Pancreas (tissue), 10 donors: ENCODE measurements around the gene EME2. TPM values are rescaled to one million over a fixed set of nuclear protein-coding genes. Genes with fewer than 3 reads are reported as not detected.
A peak's percentile ranks its signal among the peaks of the same experiment; 100 is the strongest.

Experiments used
- ATAC-seq, 4 donors: fragments of 200-7000 bp; cut with Tn5 transposase; one replicate each; pipeline versions ENCODE4 v1.8.0 to v1.9.1; 2020; ENCODE audit warnings: mild to moderate bottlenecking in 4 of 4, moderate library complexity in 4 of 4
- DNase-seq, 6 donors: peaks; one replicate each; pipeline ENCODE4 v3.0.0-alpha.2; 2020
- FAIRE-seq: peaks from 2 replicates; lab custom pipeline; 2012; peaks lifted over from hg19 to GRCh38; lab: Jason Lieb, UNC
- H3K27ac ChIP-seq, 4 donors: fragments of 200-600 bp; sonication (generic); 1 replicate in 3 of 4; 2 replicates in 1 of 4; pipeline versions ENCODE4 v1.5.0 to v1.8.0; 2020
- H3K27me3 ChIP-seq, 4 donors: fragments of 200-600 bp; one replicate each; pipeline ENCODE4 v1.8.0; 2021
- H3K36me3 ChIP-seq, 3 donors: fragments of 200-600 bp; sonication (generic) in 1 of 3; one replicate each; pipeline versions ENCODE4 v1.5.0 to v1.8.0; 2020 to 2021
- H3K4me1 ChIP-seq, 3 donors: fragments of 200-600 bp; one replicate each; pipeline ENCODE4 v1.8.0; 2021
- H3K4me3 ChIP-seq, 4 donors: fragments of 200-600 bp; sonication (generic) in 2 of 4; one replicate each; pipeline versions ENCODE4 v1.5.0 to v1.8.0; 2020 to 2021
- H3K9me3 ChIP-seq, 4 donors: fragments of 200-600 bp; one replicate each; pipeline ENCODE4 v1.8.0; 2021
- CTCF ChIP-seq, 4 donors: fragments of 200-600 bp; sonication (generic) in 3 of 4; IDR thresholded peaks; one replicate each; pipeline versions ENCODE4 v1.5.0 to v1.8.0; 2021; ENCODE audit warnings: antibody characterized with exemption in 4 of 4
- WGBS, 2 donors: extraction: QIAGEN DNeasy Blood & Tissue Kit; methylation state at CpG; one replicate each; pipeline ENCODE4 v1.1.7; 2013; 5-methylcytosine and 5-hydroxymethylcytosine counted together
- intact Hi-C, 3 donors: fragments of 100-400 bp; cut with DNase I; formaldehyde crosslinking; loops; one replicate each; pipeline versions ENCODE4 v1.11.1 to v1.14.2; 2022
- polyA plus RNA-seq, 2 donors: library from polyadenylated mRNA; stranded (reverse); fragments of 200-250 nt; gene quantifications; one replicate each; pipeline ENCODE4 v1.2.3, GENCODE V29; 2013
- total RNA-seq, 6 donors: library from RNA; stranded (reverse); fragmentation: NEBNext Ultra II Directional in 4 of 6; extraction: Animal tissue kit (Norgen Biotek cat#: 25700) in 4 of 6; gene quantifications; one replicate each; pipeline versions ENCODE4 v1.2.1 to v1.2.4, GENCODE V29; 2021 to 2023
- donor health status: healthy with polysubstance abuse.
- donor health status: DM: no; HTN: no; CAD: no; lungs with moderate emphysema.
- donor health status: DM: no; HTN: no; CAD: no.
- donor health status: control.
- donor health status: control.
- donor health status: Bipolar disorder and iron deficiency.
- donor health status: DM: yes; HTN: yes; CAD: no.
- donor health status: DM: no; HTN: no; CAD: no.
- donor health status: DM: no; HTN: no; CAD: no.
- donor health status: DM: yes; HTN: yes; CAD: no.

Gene EME2
- total and polyA plus RNA-seq, 8 donors, result 4.7 to 37.9 (median 8.1) TPM

GRCh38 chr16:1776991-1777374, 4.4 kb downstream of the EME2 start:
- TF ChIP-seq CTCF (IDR thresholded peaks at IDR 0.05), result no peak
- H3K36me3 ChIP-seq, result peaks cover 0 to 25% (median 10%) of the 10 kb centered on the region in 3 donors
- H3K27me3 ChIP-seq, result no peaks in the 10 kb centered on the region
- no peak for ATAC-seq
- intact Hi-C loops, result no loop called here
- H3K4me3 ChIP-seq, result no peak overlapping the region
- DNase-seq, result peak in 3 of 6 donors; percentile 11 to 39 (median 32)
- H3K27ac ChIP-seq, result no peak overlapping the region
- no peaks in the 10 kb centered on the region for H3K9me3 ChIP-seq
- H3K4me1 ChIP-seq, result peaks cover 18 to 21% (median 20%) of the 10 kb centered on the region in 3 donors
- FAIRE-seq, result no peak
- 92 to 95% methylated on average over 22 of the region's 22 CpGs for WGBS, 2 donors

GRCh38 chr16:1777375-1778199, 5.0 kb downstream of the EME2 start:
- DNase-seq (peak in 5 of 6 donors; percentile 11 to 82 (median 30)), FAIRE-seq (no peak), ATAC-seq (no peak)
- Histone ChIP-seq H3K36me3 (peaks cover 0 to 25% (median 10%) of the 10 kb centered on the region in 3 donors), H3K27ac (no peak overlapping the region), H3K27me3 (no peaks in the 10 kb centered on the region), H3K4me3 (no peak overlapping the region), H3K4me1 (peaks cover 18 to 21% (median 20%) of the 10 kb centered on the region in 3 donors), H3K9me3 (no peaks in the 10 kb centered on the region)
- 81 to 85% methylated on average over 35 to 36 of the region's 36 CpGs for WGBS, 2 donors
- TF ChIP-seq CTCF (IDR thresholded peaks at IDR 0.05), result no peak
- intact Hi-C loops, result no loop called here

DNA sequence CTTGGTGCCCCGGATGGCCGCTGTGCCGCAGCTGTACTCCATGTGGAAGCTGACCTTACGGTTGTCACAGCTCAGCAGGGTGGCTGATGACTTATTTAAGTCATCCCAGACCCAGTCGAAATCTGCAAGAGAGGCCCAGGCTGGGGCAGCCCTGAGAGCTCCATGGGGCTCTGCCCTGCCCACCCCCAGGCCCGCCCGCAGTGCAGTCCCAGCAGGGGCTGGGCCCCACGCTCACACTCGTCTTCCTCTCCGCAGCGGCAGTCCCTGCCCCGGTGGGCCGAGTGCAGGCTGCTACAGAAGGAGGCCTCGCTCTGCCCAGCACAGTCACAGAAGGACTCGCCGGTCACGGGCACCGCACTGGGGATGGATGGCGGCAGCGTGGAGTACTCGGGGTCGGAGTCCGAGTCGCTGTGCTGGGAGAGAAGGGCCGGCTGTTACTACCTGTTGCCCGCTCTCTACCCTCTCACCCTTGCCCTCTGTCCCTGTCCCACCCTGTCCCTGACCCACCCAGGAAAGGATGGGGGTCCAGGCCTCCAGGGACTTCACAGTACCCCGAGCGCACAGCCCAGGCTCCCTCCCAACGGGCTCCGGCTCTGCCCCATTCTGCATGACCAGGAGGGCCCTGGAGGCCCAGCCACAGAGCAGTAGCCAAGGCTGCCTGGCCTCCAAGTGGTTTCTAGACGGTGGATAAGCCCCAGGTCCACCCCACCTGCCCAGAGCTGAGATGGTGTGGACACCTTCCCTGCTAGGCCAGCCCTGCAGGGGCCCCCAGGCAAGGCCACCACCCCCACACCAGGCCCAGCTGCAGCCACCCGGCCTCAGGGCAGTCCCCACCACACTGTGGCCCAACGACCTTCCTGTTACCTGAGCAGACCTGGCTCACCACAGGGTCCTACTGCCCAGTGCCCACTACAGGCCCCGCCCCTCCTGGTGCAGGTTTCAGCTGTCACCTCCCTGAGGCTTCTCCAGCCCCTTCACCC, 5.9 kb downstream of the EME2 start:
- H3K36me3 ChIP-seq, result peaks cover 0 to 25% (median 10%) of the 10 kb centered on the region in 3 donors
- FAIRE-seq, result no peak
- no peak overlapping the region for H3K4me3 ChIP-seq
- H3K27ac ChIP-seq, result no peak overlapping the region
- DNase-seq, result peak in 4 of 6 donors; percentile 17 to 82 (median 40)
- ATAC-seq, result no peak
- intact Hi-C loops, result no loop called here
- WGBS, 2 donors, result 84 to 87% methylated on average over 34 of the region's 34 CpGs
- no peaks in the 10 kb centered on the region for H3K9me3 ChIP-seq
- no peaks in the 10 kb centered on the region for H3K27me3 ChIP-seq
- peaks cover 18 to 21% (median 20%) of the 10 kb centered on the region in 3 donors for H3K4me1 ChIP-seq
- no peak for TF ChIP-seq CTCF (IDR thresholded peaks at IDR 0.05)

DNA sequence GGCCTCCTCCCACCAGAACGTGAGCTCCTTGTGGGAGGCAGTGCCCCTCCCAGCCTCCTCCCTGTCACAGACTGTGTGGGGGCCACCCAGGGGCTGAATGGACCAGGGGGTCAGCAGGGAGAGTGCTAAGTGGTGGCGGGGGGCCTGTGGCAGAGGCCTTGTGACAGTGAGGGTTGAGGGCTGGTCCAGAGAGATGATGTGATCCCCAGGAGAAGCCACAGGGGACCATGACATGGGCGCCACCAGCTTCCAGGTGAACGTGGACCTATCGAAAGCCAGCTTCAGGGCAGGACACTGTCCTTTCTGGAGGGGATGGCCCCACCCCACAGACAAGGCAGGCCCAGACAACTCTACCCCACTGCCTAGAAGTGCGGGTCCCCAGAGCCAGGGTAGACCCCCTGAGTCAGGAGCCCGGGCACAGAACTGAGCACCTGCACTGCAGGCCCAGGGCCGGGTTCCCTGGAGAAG, 6.7 kb downstream of the EME2 start:
- Histone ChIP-seq H3K9me3 (no peaks in the 10 kb centered on the region), H3K4me3 (no peak overlapping the region), H3K4me1 (peaks cover 16 to 22% (median 22%) of the 10 kb centered on the region in 3 donors), H3K27ac (no peak overlapping the region), H3K27me3 (no peaks in the 10 kb centered on the region), H3K36me3 (peaks cover 0 to 25% (median 10%) of the 10 kb centered on the region in 3 donors)
- intact Hi-C loops, result no loop called here
- FAIRE-seq, result no peak
- TF ChIP-seq CTCF (IDR thresholded peaks at IDR 0.05), result no peak
- WGBS, 2 donors, result 80 to 81% methylated on average over 8 of the region's 8 CpGs
- peak in 3 of 6 donors; percentile 9 to 40 (median 31) for DNase-seq
- no peak for ATAC-seq
